Liver (tissue), 3 donors: Measurements from ENCODE around the gene FALEC.

Source experiments
- GABPA ChIP-seq, 2 donors: IDR thresholded peaks in 1 of 2; conservative IDR thresholded peaks in 1 of 2; 2 replicates each; pipeline ENCODE4 v1.6.1; 2016; ENCODE audit warnings: antibody characterized with exemption in 2 of 2, mild to moderate bottlenecking in 1 of 2, moderate library complexity in 1 of 2
- MAX ChIP-seq: IDR thresholded peaks from 2 replicates; pipeline ENCODE4 v1.6.1; 2016; ENCODE audit warnings: antibody characterized with exemption
- TF ChIP-seq, protein P1 (sequence below): fragments of 150-350 bp; IDR thresholded peaks from 2 replicates; pipeline ENCODE4 v1.5.1; 2017; ENCODE audit warnings: improper control_type of control experiment, low read depth, low read length; ENCODE audit not compliant: missing input control
- TF ChIP-seq, protein P2 (sequence below): IDR thresholded peaks from 2 replicates; pipeline ENCODE4 v1.6.1; 2016; ENCODE audit warnings: antibody characterized with exemption
- donor health status: healthy.
- donor health status: healthy.

- TF ChIP-seq, protein P1, sequence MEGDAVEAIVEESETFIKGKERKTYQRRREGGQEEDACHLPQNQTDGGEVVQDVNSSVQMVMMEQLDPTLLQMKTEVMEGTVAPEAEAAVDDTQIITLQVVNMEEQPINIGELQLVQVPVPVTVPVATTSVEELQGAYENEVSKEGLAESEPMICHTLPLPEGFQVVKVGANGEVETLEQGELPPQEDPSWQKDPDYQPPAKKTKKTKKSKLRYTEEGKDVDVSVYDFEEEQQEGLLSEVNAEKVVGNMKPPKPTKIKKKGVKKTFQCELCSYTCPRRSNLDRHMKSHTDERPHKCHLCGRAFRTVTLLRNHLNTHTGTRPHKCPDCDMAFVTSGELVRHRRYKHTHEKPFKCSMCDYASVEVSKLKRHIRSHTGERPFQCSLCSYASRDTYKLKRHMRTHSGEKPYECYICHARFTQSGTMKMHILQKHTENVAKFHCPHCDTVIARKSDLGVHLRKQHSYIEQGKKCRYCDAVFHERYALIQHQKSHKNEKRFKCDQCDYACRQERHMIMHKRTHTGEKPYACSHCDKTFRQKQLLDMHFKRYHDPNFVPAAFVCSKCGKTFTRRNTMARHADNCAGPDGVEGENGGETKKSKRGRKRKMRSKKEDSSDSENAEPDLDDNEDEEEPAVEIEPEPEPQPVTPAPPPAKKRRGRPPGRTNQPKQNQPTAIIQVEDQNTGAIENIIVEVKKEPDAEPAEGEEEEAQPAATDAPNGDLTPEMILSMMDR: no peak
- TF ChIP-seq, protein P2, sequence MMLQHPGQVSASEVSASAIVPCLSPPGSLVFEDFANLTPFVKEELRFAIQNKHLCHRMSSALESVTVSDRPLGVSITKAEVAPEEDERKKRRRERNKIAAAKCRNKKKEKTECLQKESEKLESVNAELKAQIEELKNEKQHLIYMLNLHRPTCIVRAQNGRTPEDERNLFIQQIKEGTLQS: no peak
- no peak for TF ChIP-seq GABPA (IDR thresholded peaks at IDR 0.05 in 1 of 2, conservative IDR thresholded peaks at IDR 0.05 in 1 of 2)
- TF ChIP-seq MAX: no peak
Observed at GRCh38 chr1:150466964-150467363, 48.6 kb upstream of the FALEC start.
